ENCODE data around the gene USP34.
A peak's percentile ranks its signal among the peaks of the same experiment; 100 is the strongest.
"Not testable (repeated sequence)": the region's sequence is repeated elsewhere in the genome, so short reads cannot be mapped to it uniquely, and the experiment has no call there.

USP34 gene

GRCh38 chr2:61149074-61149473, 321.8 kb downstream of the USP34 start:
- DNase-seq (ENCODE audit: low read depth) = no peak

GRCh38 chr2:61148091-61148490, 322.8 kb downstream of the USP34 start:
- not testable (repeated sequence) for DNase-seq (ENCODE audit: low read depth)

GRCh38 chr2:61145990-61146389, 324.9 kb downstream of the USP34 start:
- DNase-seq (ENCODE audit: low read depth) = no peak

GRCh38 chr2:61144697-61145268, 326.1 kb downstream of the USP34 start:
- peak; percentile 84 for DNase-seq (ENCODE audit: low read depth)

GRCh38 chr2:61141151-61141550, 329.7 kb downstream of the USP34 start:
- DNase-seq (ENCODE audit: low read depth) = no peak

GRCh38 chr2:61138859-61139258, 332.0 kb downstream of the USP34 start:
- no peak for DNase-seq (ENCODE audit: low read depth)
